NCI-H524 (cell line): Measurements from ENCODE around the gene NFKB2.

Experiments
- DNase-seq, 2 experiments: peaks; one replicate each; lab custom pipeline; 2025; lab: John Stamatoyannopoulos, UW

Gene NFKB2

GRCh38 chr10:102451105-102451969, 55.8 kb downstream of the NFKB2 start, which contains the start of gene C10orf95:
C10orf95 (minus strand) TSS chr10:102451543; CDS start chr10:102451093, 450 bp downstream.
- no peak for DNase-seq
